ENCODE data around the gene SERAC1. TPM values are rescaled to one million over a fixed set of nuclear protein-coding genes. Genes with fewer than 3 reads are reported as not detected.

SERAC1 gene
- total and polyA plus RNA-seq, 8 donors, result 6.3 to 14.3 (median 8.1) TPM

GRCh38 chr6:158165919-158166416 lies 2.1 kb downstream of the SERAC1 start:
- Histone ChIP-seq H3K4me3 (peak overlapping the region in 1 of 4 donors; percentile 4), H3K4me1 (peaks cover 0 to 9% (median 4%) of the 10 kb centered on the region in 3 donors), H3K27me3 (no peaks in the 10 kb centered on the region), H3K9me3 (no peaks in the 10 kb centered on the region), H3K27ac (no peak overlapping the region), H3K36me3 (no peaks in the 10 kb centered on the region)
- intact Hi-C loops (cut with DNase I), result no loop called here
- FAIRE-seq (no peak), ATAC-seq (no peak), DNase-seq (no peak)
- 86 to 92% methylated on average over 1 of the region's 1 CpG for WGBS, 2 donors
- no peak for TF ChIP-seq CTCF (IDR thresholded peaks at IDR 0.05)

- no peaks in the 10 kb centered on the region for H3K9me3 ChIP-seq
- H3K27ac ChIP-seq, result no peak overlapping the region
- intact Hi-C loops (cut with DNase I), result no loop called here
- FAIRE-seq (no peak), DNase-seq (no peak), ATAC-seq (no peak)
- no peak overlapping the region for H3K4me3 ChIP-seq
- 78 to 81% methylated on average over 3 of the region's 3 CpGs for WGBS, 2 donors
- peaks cover 0 to 4% (median 3%) of the 10 kb centered on the region in 3 donors for H3K4me1 ChIP-seq
- no peaks in the 10 kb centered on the region for H3K27me3 ChIP-seq
- no peaks in the 10 kb centered on the region for H3K36me3 ChIP-seq
- TF ChIP-seq CTCF (IDR thresholded peaks at IDR 0.05), result no peak
Observed at GRCh38 chr6:158164579-158165170, 3.4 kb downstream of the SERAC1 start.

GRCh38 chr6:158161566-158162254 lies 6.4 kb downstream of the SERAC1 start:
- no peak overlapping the region for H3K27ac ChIP-seq

GRCh38 chr6:158160932-158161539 lies 7.0 kb downstream of the SERAC1 start:
- no peak for DNase-seq
- TF ChIP-seq CTCF (IDR thresholded peaks at IDR 0.05), result no peak
- ATAC-seq, result no peak
- Histone ChIP-seq H3K36me3 (peaks cover 0 to 3% (median 1%) of the 10 kb centered on the region in 3 donors), H3K4me3 (no peak overlapping the region), H3K27ac (no peak overlapping the region), H3K27me3 (no peaks in the 10 kb centered on the region), H3K4me1 (peaks cover 0 to 3% (median 0%) of the 10 kb centered on the region in 3 donors), H3K9me3 (no peaks in the 10 kb centered on the region)
- WGBS, 2 donors, result 87 to 89% methylated on average over 3 of the region's 3 CpGs
- intact Hi-C loops (cut with DNase I), result no loop called here
- FAIRE-seq, result no peak

More at GRCh38 chr6:158161566-158162254, 6.4 kb downstream of the SERAC1 start:
- Histone ChIP-seq H3K36me3 (peaks cover 0 to 3% (median 0%) of the 10 kb centered on the region in 3 donors), H3K4me3 (no peak overlapping the region), H3K27me3 (no peaks in the 10 kb centered on the region), H3K9me3 (no peaks in the 10 kb centered on the region), H3K4me1 (peaks cover 0 to 3% (median 0%) of the 10 kb centered on the region in 3 donors)
- intact Hi-C loops (cut with DNase I), result no loop called here
- ATAC-seq (peak in 1 of 4 donors; percentile 73), DNase-seq (no peak), FAIRE-seq (no peak)
- WGBS, 2 donors, result 76 to 79% methylated on average over 5 of the region's 5 CpGs
- TF ChIP-seq CTCF (IDR thresholded peaks at IDR 0.05), result no peak
